ENCODE data around the gene LTB4R2. TPM values are rescaled to one million over a fixed set of nuclear protein-coding genes. Genes with fewer than 3 reads are reported as not detected.

The LTB4R2 gene
- total RNA-seq = 1.9 and 2.7 TPM in 2 replicates

GRCh38 chr14:24309538-24310264 lies at the start of gene LTB4R2:
LTB4R2 (plus strand) TSS chr14:24310140; CDS start chr14:24310665, 525 bp downstream.

GRCh38 chr14:24262821-24263733 lies 46.9 kb upstream of the LTB4R2 start, which contains the start of gene TGM1:
TGM1 (minus strand) TSS chr14:24263177; CDS start chr14:24262352, 825 bp downstream.

GRCh38 chr14:24271134-24271833 lies 38.7 kb upstream of the LTB4R2 start, which contains the start of gene RABGGTA:
RABGGTA (minus strand) TSS chr14:24271597; CDS start chr14:24271115, 482 bp downstream.

GRCh38 chr14:24299255-24300191 lies 10.4 kb upstream of the LTB4R2 start, which contains the start of the genes DHRS1 and NOP9:
DHRS1 (minus strand) TSS chr14:24299780; CDS start chr14:24299106, 674 bp downstream.
NOP9 (plus strand) TSS chr14:24299850; CDS start chr14:24299955, 105 bp downstream.

GRCh38 chr14:24307575-24308341 lies 2.2 kb upstream of the LTB4R2 start, which contains the start of gene CIDEB:
CIDEB (minus strand) TSS chr14:24307977; CDS start chr14:24307858, 119 bp downstream.

GRCh38 chr14:24310646-24311604 lies 985 bp downstream of the LTB4R2 start, which contains the start of gene LTB4R:
LTB4R (plus strand) TSS chr14:24311502; CDS start chr14:24315652, 4,150 bp downstream.

GRCh38 chr14:24334431-24335291 lies 24.7 kb downstream of the LTB4R2 start, which contains the start of gene ADCY4:
ADCY4 (minus strand) TSS chr14:24335071; CDS start chr14:24334652, 419 bp downstream.

GRCh38 chr14:24339284-24340151 lies 29.6 kb downstream of the LTB4R2 start, which contains the start of gene RIPK3:
RIPK3 (minus strand) TSS chr14:24339991; CDS start chr14:24339826, 165 bp downstream.

Other genes with a start within 250 kb of the LTB4R2 start
- not detected in 2 replicates for gene CPNE6, start 238.6 kb upstream of the LTB4R2 start, total RNA-seq
- gene PCK2, start 215.8 kb upstream of the LTB4R2 start, total RNA-seq = 14.5 and 17.0 TPM in 2 replicates
- gene DCAF11, start 195.4 kb upstream of the LTB4R2 start, total RNA-seq = 58.0 and 74.9 TPM in 2 replicates
- gene NRL, start 195.2 kb upstream of the LTB4R2 start, total RNA-seq = 0.95 and 1.0 TPM in 2 replicates
- 0.16 TPM in 1 of 2 replicates, not detected in the other for gene FITM1, start 179.5 kb upstream of the LTB4R2 start, total RNA-seq
- gene PSME1, start 173.9 kb upstream of the LTB4R2 start, total RNA-seq = 93.1 and 102 TPM in 2 replicates
- 11.9 and 13.9 TPM in 2 replicates for gene EMC9, start 168.5 kb upstream of the LTB4R2 start, total RNA-seq
- 60.0 and 106 TPM in 2 replicates for gene PSME2, start 163.5 kb upstream of the LTB4R2 start, total RNA-seq
- gene RNF31, start 162.6 kb upstream of the LTB4R2 start, total RNA-seq = 22.2 and 25.8 TPM in 2 replicates
- gene IRF9, start 148.9 kb upstream of the LTB4R2 start, total RNA-seq = 101 and 116 TPM in 2 replicates
- 0.77 and 1.4 TPM in 2 replicates for gene REC8, start 138.1 kb upstream of the LTB4R2 start, total RNA-seq
- gene IPO4, start 121.3 kb upstream of the LTB4R2 start, total RNA-seq = 24.0 and 24.3 TPM in 2 replicates
- gene TM9SF1, start 114.7 kb upstream of the LTB4R2 start, total RNA-seq = 50.9 and 54.5 TPM in 2 replicates
- gene TSSK4, start 104.4 kb upstream of the LTB4R2 start, total RNA-seq = 0.16 TPM in 1 of 2 replicates, not detected in the other
- 18.6 and 23.8 TPM in 2 replicates for gene CHMP4A, start 96.7 kb upstream of the LTB4R2 start, total RNA-seq
- 15.3 and 17.8 TPM in 2 replicates for gene MDP1, start 94.1 kb upstream of the LTB4R2 start, total RNA-seq
- gene NEDD8, start 77.8 kb upstream of the LTB4R2 start, total RNA-seq = 277 and 335 TPM in 2 replicates
- 118 and 120 TPM in 2 replicates for gene GMPR2, start 77.2 kb upstream of the LTB4R2 start, total RNA-seq
- gene TINF2, start 67.5 kb upstream of the LTB4R2 start, total RNA-seq = 36.6 and 48.1 TPM in 2 replicates
- 0.16 and 0.86 TPM in 2 replicates for gene TGM1, start 47.0 kb upstream of the LTB4R2 start, total RNA-seq
- gene RABGGTA, start 38.5 kb upstream of the LTB4R2 start, total RNA-seq = 16.9 and 18.7 TPM in 2 replicates
- 11.2 and 14.7 TPM in 2 replicates for gene DHRS1, start 10.4 kb upstream of the LTB4R2 start, total RNA-seq
- 13.4 and 13.9 TPM in 2 replicates for gene NOP9, start 10.3 kb upstream of the LTB4R2 start, total RNA-seq
- gene CIDEB, start 2.2 kb upstream of the LTB4R2 start, total RNA-seq = 1.3 and 1.4 TPM in 2 replicates
- gene LTB4R, start 1.4 kb downstream of the LTB4R2 start, total RNA-seq = 0.94 and 1.1 TPM in 2 replicates
- 1.4 and 9.3 TPM in 2 replicates for gene ADCY4, start 24.9 kb downstream of the LTB4R2 start, total RNA-seq
- 2.5 and 6.2 TPM in 2 replicates for gene RIPK3, start 29.9 kb downstream of the LTB4R2 start, total RNA-seq
- 74.6 and 97.9 TPM in 2 replicates for gene NFATC4, start 58.0 kb downstream of the LTB4R2 start, total RNA-seq
- gene NYNRIN, start 88.9 kb downstream of the LTB4R2 start, total RNA-seq = 17.5 and 19.7 TPM in 2 replicates
- gene CBLN3, start 119.5 kb downstream of the LTB4R2 start, total RNA-seq = 3.5 and 4.8 TPM in 2 replicates
- gene KHNYN, start 119.8 kb downstream of the LTB4R2 start, total RNA-seq = 42.2 and 44.9 TPM in 2 replicates
- 7.5 and 10.6 TPM in 2 replicates for gene SDR39U1, start 132.6 kb downstream of the LTB4R2 start, total RNA-seq
- gene CMA1, start 198.1 kb downstream of the LTB4R2 start, total RNA-seq = not detected in 2 replicates

Data from bronchial smooth muscle cell (primary cell).